Upper lobe of left lung (tissue), 4 donors: ENCODE data around the gene ADAM15.
A peak's percentile ranks its signal among the peaks of the same experiment; 100 is the strongest.

ENCODE experiments used
- POLR2AphosphoS5 ChIP-seq, 2 donors: sonication (generic); formaldehyde crosslinking; IDR thresholded peaks; one replicate each; pipeline ENCODE4 v1.5.1; 2017; ENCODE audit warnings: antibody characterized with exemption in 2 of 2
- TF ChIP-seq, protein P1 (sequence below), 6 experiments: fragments of 450-650 bp in 4 of 6; fragments of 200-600 bp in 2 of 6; sonication (generic) in 2 of 6; IDR thresholded peaks; one replicate each; pipeline ENCODE4 v1.5.1; 2016 to 2019; ENCODE audit warnings: antibody characterized with exemption in 6 of 6

DNA sequence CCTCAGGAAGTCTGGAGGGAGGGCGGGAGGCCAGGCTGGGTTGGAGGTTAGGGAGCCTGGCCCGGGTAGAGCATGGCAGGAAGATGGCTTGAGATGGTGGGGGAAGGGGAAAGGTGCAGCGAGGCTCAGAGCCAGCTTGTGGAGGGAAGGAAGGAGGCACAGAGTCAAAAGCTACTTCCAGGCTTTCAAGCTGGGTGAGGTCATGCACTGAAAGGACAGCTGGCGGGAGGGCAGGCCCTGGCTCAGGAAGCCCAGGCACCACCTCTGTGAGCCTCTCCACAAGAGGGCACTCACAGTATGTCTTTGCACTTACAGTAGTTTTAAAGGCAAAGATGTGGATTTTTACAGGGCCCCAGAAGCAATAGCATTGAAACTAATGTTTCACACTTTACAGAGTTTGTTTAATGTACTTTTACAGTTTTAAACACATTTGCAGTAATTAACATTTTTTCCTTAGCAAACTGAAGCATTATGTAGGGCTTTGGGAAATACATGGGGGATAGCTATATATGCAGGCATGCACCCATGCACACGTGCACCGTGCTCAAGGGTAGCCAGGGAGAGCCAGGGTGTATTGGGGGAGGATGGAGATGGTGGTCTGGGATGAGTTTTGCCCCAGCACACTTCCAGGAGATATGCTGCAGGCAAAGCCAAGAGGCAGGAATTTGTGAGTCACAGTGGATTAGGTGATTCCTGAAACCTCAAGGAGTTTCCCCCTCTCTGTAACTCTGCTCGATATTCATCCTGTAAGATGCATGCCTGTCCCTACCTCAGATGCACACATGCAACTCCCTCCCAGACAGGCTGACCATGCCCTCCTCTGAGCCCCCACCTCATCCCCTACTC lies 6.1 kb upstream of the ADAM15 start:
- TF ChIP-seq, protein P1, sequence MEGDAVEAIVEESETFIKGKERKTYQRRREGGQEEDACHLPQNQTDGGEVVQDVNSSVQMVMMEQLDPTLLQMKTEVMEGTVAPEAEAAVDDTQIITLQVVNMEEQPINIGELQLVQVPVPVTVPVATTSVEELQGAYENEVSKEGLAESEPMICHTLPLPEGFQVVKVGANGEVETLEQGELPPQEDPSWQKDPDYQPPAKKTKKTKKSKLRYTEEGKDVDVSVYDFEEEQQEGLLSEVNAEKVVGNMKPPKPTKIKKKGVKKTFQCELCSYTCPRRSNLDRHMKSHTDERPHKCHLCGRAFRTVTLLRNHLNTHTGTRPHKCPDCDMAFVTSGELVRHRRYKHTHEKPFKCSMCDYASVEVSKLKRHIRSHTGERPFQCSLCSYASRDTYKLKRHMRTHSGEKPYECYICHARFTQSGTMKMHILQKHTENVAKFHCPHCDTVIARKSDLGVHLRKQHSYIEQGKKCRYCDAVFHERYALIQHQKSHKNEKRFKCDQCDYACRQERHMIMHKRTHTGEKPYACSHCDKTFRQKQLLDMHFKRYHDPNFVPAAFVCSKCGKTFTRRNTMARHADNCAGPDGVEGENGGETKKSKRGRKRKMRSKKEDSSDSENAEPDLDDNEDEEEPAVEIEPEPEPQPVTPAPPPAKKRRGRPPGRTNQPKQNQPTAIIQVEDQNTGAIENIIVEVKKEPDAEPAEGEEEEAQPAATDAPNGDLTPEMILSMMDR (IDR thresholded peaks at IDR 0.05), result peak; percentile 67 to 84 (median 80)
- no peak for TF ChIP-seq POLR2AphosphoS5 (IDR thresholded peaks at IDR 0.05)
